Superior temporal gyrus (tissue), 1 donor: ENCODE results near the gene TM7SF2.

Experiments used
- DNase-seq: peaks from one replicate; pipeline ENCODE4 v3.0.0-alpha.2; 2016; ENCODE audit errors: extremely low spot score

TM7SF2 gene

DNA sequence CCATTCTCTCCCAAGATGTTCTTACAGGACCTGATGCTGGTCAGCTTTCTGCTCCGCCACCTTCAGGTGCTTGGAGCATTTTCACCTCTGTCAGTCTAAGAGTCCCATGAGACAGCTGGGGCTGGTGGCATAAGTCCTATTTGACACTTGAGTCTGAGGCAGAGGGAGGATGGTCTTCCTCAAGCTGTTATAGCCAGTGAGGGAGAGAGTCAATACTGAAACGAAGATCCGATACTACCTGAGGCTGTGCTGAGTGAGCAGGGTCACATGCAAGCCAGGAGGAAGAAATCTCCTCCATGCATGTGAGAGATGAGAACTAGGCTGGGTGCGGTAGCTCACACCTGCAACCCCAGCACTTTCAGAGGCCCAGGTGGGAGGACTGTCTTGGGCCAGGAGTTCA, 22.1 kb upstream of the TM7SF2 start:
- DNase-seq: no peak

DNA sequence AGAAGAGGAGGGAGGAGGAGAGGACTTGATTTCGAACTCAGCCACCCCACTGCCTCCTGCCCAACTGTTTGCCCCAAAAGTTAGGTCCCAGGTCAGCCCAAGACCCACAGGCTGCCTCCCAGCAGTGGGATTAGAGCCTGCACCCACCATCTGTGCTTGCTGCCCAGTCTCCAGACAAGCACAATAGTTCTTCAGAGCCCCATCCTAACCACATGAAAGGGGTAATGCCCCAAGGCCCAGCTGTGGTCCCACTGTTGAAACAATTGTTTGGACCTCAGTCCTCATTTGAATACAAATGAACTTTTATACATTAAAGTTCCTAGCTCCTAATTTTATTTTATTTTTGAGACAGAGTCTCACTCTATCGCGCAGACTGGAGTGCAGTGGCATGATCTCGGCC, 21.0 kb upstream of the TM7SF2 start:
- DNase-seq: peak; percentile 77

DNA sequence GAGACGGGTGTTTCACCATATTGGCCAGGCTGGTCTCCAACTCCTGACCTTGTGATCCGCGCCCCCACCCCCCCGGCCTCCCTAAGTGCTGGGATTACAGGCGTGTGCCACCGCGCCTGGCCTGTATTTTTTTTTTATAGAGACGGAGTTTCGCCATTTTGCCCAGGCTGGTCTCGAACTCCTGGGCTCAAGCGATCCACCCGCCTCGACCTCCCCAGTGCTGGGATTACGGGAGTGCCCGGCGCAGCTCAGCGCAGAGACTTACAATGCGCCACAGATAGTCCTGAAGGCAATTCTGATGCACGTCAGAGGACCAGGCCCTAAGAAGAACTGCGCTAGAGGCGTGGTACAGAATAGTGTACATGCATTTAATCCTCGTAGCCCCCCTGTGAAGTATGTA, 16.2 kb upstream of the TM7SF2 start:
- DNase-seq: no peak

DNA sequence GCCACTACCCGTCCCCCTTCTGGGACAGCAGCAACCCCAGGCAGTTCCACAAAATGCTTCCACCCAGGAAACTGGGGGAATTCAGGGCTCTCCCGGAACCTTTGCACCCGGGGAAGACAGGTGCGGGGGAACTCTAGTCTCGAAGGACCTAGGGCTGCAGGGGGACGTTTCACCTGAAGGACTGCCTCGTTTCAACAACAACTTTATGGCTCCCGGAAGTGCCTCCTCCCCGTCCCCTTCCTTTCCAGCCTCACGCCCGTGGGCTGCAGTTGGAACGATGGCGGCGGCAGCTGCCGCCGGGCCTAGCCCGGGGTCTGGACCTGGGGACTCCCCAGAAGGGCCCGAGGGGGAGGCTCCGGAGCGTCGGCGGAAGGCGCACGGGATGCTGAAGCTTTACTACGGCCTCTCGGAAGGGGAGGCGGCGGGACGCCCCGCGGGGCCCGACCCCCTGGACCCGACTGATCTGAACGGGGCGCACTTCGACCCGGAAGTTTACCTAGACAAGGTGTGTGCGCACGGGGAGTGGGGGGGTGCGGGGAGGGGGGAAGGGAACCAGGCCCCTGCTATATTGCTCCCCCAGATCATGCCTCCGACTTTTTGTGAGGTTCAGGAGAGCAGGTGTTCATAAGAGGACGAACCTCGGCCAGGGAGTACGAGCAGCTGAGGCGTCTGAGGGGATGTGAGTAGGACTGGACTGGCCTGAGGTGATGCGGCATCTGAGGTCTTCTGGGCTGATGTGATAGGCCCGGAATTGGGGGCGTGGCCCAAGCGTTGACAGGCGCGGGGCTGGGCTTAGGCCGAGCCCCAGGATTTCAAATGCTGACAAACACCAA, 15.5 kb upstream of the TM7SF2 start, which contains the start of gene VPS51:
VPS51 (plus strand) TSS at position 241 of the 833 bp plus-strand sequence; CDS start at position 278, 37 bp downstream.
- DNase-seq: peak; percentile 92

DNA sequence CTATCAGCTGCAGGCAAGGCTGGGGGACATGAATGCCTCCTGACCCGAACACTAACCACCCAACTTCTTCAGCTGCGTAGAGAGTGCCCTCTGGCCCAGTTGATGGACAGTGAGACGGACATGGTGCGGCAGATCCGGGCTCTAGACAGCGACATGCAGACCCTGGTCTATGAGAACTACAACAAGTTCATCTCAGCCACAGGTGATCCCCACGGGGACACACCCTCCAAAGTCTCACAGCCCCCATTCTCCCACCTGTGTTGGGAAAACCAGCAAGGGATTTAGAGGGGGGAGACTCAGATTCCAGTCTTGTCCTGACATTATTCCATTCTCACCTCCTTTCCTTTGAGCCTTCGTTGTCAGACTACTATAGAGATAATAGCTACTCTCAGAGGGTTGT, 14.7 kb upstream of the TM7SF2 start:
- DNase-seq: no peak

DNA sequence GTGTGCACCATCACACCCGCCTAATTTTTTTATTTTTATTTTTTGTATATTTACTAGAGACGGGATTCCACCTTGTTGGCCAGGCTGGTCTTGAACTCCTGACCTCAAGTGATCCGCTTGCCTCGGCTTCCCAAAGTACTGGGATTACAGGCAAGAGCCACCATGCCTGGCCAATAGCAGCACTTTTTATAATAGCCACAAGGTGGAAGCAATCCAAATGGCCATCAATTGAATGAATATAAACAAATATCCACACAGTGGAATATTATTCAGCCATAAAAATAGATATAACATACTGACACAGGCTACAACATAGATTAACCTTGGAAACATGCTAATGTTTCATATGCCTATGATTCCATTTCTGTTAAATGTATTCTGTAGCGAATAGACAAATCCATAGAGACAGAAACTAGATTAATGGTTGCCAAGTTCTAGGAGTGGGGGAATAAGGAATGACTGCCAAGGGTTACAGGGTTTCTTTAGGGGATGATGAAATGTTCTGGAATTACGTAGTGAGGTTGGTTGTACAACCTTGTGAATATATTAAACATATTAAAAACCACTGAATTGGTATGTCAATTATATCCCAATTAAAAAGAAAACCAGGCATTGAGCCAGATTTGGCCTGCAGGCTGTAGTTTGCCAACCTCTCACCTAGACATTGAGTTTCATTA, 10.9 kb upstream of the TM7SF2 start:
- DNase-seq: no peak

DNA sequence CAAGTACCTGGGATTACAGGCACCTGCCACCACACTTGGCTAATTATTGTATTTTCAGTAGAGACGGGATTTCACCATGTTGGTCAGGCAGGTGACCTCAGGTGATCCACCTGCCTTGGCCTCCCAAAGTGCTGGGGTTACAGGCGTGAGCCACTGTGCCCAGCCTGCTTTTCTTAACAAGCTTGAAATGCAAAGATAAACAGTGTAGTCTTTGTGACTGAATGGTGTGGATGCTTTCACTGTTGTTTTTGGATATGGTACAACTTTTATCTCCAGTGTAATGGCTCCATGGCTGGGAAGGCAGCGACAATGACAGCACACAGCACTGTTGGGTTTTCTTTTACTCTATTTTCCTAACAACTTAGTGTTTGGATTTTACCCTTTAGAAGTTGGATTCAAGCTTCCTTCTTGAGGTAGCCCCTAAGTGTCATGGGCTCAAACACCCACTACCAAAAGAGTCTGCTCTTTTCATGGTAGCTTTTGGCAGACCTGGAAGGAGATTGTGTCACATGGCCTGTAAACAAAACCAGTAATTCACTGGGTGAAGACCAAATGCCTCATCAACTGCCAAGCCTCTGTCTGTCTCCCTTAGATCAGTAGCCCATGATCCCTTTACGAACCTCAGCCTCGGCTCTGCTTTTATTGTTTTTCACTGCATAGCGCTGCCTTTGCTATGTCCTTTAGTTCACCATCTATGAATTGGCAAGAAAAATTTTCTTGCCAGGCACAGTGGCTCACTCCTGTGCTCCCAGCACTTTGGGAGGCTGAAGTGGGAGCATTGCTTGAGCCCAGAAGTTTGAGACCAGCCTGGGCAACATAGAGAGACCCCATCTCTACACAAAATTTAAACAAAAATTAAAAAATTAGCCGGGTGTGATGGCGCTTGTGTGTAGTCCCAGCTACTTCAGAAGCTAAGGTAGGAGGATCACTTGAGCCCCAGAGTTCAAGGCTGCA, 9.3 kb upstream of the TM7SF2 start:
- DNase-seq: peak; percentile 88

DNA sequence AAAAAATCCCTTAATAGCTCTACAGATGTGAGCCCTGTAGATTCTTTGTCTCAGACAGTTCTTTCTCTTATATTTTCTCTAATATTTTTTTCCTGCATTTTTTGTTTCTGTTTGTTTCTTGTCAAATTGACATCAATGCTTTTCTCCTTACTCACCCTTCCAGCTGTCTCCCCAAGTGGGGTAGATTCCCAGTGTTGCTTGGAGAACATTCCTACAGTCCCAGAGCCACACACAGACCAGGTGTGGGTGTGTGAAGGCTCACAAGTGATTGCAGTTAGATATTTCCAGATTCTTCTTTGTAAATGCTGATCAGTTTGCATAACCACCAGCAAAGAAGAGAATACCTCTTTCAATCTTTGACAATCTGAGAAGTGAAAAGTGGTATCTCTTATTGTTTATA, 8.2 kb upstream of the TM7SF2 start:
- DNase-seq: no peak

DNA sequence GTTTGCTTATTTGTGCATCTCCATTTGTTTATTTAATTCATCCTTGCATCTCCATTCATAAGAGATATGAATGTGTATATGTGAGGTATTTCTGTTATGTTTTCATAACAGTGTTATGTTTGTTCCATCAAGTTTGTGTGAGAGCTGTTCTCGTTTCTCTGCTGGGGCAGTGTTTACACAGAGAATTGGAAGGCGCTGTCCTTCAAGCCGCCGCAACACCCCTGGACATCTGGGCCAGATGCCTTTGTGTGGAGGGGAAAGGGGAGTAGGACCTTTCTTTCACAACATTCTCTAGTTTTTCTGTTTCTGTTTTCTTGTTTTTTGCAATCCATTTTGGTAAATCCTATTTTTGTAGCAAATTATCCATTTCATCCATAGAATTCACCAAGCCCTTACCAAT, 7.0 kb upstream of the TM7SF2 start:
- DNase-seq: peak; percentile 46

DNA sequence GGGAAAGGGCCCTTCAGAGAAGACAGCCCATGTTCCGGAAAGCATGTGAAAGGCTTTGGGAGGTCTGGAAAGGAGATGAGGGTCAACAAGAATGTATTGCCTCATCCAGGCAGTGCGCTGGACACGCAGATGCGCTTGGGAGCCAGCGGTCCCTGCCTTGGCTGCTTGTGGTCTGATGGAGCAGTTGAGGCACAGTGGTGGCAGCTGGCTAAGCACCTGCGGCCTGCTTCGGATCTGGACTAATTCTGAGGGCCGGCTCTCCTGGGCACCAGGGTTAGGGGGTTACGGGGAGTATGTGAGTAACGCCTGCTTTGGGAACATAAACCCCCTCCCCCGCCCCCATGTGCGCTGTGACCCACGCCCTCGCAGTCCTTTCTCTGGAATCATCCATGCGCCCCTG, 4.6 kb upstream of the TM7SF2 start:
- DNase-seq: no peak

DNA sequence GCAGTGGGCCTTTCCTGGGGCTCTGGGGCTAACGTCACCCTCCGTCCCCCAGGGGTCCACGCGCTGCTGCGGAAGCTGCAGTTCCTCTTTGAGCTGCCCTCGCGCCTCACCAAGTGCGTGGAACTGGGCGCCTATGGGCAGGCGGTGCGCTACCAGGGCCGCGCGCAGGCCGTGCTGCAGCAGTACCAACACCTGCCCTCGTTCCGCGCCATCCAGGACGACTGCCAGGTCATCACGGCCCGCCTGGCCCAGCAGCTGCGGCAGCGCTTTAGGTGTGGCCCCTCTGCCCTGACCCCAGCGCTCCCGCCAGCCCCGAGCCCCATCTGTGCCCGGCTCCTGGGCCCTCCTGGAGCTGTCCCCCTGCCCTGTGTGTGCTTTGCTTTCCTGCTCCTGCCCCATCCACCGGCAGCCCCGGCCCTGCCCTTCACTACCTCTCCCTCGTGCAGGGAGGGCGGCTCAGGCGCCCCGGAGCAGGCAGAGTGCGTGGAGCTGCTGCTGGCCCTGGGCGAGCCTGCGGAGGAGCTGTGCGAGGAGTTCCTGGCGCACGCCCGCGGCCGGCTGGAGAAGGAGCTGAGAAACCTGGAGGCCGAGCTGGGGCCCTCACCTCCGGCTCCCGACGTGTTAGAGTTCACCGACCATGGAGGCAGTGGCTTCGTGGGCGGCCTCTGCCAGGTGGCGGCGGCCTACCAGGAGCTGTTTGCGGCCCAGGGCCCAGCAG, 3.8 kb upstream of the TM7SF2 start:
- no peak for DNase-seq

DNA sequence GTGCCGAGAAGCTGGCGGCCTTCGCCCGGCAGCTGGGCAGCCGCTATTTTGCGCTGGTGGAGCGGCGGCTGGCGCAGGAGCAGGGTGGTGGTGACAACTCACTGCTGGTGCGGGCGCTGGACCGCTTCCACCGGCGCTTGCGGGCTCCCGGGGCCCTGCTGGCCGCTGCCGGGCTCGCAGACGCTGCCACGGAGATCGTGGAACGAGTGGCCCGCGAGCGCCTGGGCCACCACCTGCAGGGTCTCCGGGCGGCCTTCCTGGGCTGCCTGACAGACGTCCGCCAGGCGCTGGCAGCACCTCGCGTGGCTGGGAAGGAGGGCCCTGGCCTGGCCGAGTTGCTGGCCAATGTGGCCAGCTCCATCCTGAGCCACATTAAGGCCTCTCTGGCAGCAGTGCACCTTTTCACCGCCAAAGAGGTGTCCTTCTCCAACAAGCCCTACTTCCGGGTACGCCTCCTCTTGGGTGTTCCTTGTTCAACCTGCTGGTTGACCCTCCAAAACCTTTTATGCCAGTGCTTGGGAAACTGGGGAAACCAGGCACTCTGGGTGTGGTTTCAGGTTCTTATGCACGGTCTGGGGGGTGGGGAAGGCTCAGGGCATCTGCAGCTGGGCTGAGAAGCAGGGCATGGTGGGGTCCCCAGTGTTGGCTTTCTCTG, 3.1 kb upstream of the TM7SF2 start:
- DNase-seq: no peak

DNA sequence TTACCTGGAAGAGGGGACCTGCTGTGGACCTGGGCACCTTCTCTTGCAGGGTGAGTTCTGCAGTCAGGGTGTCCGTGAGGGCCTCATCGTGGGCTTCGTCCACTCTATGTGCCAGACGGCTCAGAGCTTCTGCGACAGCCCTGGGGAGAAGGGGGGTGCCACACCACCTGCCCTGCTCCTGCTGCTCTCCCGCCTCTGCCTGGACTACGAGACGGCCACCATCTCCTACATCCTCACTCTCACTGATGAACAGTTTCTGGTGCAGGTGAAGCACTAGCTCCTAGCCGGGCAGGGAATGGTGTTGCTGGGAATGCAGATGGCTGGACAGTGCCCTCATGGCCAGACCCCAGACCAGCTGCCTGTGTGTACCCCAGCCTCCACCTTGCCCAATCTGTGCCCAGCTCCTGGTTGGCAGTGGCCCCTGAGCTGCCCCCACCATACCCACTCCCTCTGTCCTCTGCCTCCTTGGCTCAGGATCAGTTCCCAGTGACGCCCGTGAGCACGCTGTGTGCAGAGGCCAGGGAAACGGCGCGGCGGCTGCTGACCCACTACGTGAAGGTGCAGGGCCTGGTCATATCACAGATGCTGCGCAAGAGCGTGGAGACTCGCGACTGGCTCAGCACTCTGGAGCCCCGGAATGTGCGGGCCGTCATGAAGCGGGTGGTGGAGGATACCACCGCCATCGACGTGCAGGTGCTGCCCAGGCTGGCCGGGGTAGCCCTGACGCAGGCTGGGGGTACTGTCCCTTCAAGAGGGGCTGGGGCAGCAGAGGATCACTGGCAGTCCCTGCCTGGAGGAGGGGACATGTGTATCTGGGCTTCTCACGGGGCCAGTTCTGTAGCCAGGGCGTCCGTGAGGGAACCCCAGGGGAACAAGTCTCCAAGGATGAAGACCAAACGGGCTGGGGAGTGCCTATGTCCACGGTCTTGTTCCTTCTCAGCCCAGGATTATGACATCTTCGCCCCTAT, 2.2 kb upstream of the TM7SF2 start:
- DNase-seq: no peak

DNA sequence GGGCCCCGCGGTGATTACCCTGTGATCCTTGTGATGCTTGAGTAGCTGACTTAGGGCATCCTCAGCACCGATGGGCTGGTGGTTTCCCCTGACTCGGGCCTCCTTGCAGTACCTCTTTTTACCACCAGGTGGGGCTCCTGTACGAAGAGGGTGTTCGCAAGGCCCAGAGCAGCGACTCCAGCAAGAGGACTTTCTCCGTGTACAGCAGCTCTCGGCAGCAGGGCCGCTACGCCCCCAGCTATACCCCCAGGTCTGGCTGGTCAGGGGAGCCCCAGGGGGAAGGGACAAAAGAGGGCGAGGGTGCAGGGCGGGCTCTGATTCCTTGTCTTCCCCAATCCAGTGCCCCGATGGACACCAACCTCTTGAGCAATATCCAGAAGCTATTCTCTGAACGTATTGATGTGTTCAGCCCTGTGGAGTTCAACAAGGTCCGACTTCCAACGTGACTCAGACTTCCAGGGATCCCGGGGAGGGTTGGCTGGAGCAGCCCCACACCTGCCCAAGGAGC, 1.3 kb upstream of the TM7SF2 start:
- DNase-seq: peak; percentile 94

DNA sequence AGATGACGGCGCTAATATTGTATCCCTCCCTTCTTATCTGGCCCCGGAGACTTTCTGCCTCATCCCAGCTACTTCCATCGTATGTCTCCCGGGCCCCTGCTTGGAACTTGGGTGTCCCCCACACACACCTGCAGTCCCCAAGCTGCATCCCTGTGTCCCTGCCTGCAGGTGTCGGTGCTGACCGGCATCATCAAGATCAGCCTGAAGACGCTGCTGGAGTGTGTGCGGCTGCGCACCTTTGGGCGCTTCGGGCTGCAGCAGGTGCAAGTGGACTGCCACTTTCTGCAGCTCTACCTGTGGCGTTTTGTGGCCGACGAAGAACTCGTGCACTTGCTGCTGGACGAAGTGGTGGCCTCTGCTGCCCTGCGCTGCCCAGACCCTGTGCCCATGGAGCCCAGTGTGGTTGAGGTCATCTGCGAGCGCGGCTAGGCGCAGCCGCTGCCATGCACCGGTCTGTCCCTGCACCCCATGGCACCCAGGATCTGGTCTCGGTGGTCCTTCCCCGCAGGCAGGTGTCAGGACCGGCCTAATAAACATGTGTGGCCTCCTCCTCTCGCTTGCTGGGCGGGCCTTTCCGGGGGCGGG, 421 bp upstream of the TM7SF2 start:
- DNase-seq: no peak

DNA sequence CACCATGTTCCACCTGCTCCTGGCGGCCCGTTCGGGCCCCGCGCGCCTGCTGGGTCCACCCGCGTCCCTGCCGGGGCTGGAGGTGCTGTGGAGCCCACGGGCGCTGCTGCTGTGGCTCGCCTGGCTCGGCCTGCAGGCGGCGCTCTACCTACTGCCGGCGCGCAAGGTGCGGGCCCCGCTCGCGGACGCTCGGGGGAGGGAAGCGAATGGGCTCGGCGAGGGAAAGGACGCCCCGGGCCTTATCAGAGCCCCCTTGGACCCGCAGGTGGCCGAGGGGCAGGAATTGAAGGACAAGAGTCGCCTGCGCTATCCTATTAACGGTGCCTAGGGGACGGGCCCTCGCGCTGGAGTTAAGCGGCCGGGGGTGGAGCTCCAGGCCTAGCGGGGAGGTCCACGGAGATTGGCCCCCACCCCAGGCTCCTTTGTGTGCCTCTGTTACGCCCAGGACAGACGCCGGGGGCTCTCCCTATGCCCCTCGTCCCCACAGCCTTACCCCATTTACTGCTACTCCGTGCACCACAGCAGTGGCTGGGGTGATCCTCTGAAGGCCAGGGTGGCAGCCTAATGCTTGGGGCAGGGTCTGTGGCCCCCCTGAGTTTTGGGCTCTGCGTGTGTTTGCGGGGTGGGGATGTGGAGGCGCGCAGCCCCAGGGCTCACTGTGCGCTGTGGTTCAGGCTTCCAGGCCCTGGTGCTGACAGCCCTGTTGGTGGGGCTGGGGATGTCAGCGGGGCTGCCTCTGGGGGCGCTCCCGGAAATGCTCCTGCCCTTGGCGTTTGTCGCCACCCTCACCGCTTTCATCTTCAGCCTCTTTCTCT, 1.1 kb downstream of the TM7SF2 start:
- DNase-seq: peak; percentile 50

DNA sequence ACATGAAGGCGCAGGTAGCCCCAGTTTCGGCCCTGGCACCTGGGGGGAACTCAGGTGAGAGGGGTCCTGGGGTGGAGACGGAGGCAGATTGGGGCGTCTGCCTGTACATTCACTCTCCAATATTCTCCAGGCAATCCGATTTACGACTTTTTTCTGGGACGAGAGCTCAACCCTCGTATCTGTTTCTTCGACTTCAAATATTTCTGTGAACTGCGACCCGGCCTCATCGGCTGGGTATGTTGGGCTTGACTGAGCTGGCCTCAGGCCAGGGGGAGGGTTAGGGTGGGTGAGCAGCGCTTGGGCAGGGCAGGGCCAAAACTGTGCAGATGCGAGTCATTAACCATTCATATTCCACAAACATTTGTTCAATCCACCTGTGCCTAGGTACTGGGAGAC, 1.7 kb downstream of the TM7SF2 start:
- no peak for DNase-seq

DNA sequence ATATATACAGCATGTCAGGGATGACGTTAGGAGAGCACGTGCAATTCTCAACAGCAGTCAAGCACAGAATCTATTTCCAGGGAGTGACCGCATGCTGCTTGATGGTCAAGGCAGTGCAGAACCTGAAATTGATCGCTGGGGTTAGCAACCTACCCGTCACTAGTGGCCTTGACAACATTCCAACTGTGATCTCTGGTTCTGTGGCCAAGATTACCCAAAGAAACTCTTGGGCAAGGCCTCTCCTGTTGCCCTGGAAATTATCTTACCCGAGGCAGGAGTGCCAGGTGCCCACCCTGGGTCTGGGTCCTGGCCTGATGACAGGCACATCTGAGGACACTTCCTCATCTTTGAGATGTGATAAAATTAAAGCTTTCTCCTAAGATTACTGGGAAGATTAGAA, 2.2 kb downstream of the TM7SF2 start:
- DNase-seq: no peak
